Peyer's patch (tissue), 4 donors: Measurements from ENCODE around the gene VSTM4.

Experiments
- POLR2A ChIP-seq, 2 donors: fragments of 450-650 bp; IDR thresholded peaks; one replicate each; pipeline ENCODE4 v1.5.1; 2017; ENCODE audit warnings: antibody characterized with exemption in 2 of 2, mild to moderate bottlenecking in 2 of 2, moderate library complexity in 2 of 2
- TF ChIP-seq, protein P1 (sequence below), 6 experiments: fragments of 450-650 bp in 4 of 6; fragments of 200-600 bp in 2 of 6; sonication (generic) in 1 of 6; IDR thresholded peaks; one replicate each; pipeline ENCODE4 v1.5.1; 2017 to 2019; ENCODE audit warnings: antibody characterized with exemption in 6 of 6, mild to moderate bottlenecking in 3 of 6, moderate library complexity in 1 of 6

DNA sequence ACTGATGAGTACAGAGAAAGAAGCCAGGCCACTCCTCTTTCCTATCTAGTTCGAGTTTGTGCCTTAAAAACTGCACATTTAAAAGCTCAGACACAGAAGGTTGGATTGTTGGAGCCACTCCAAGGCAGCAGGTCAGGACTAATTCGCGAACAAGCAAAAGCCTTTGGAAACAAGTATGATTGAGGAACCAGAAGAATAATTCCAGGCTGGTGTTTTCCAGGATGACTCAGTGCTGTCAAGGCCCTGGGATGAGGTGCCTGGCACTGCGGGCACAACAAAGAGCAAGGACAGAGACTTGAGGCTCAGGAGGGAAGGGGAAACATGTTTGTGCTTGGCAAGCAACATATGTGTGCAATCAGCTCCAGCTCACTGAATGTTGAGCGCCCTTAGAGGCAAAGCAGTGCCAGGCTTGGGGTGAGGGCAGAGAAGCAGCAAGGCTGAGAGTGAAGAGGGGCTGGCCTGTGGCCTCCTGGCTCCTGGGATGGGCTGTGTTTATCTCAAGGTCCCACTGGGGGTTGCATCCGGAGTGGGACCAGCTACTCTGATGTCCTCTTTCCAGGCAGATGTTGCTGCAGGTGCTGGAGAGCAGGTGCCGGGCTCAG lies 44.1 kb downstream of the VSTM4 start:
- TF ChIP-seq, protein P1, sequence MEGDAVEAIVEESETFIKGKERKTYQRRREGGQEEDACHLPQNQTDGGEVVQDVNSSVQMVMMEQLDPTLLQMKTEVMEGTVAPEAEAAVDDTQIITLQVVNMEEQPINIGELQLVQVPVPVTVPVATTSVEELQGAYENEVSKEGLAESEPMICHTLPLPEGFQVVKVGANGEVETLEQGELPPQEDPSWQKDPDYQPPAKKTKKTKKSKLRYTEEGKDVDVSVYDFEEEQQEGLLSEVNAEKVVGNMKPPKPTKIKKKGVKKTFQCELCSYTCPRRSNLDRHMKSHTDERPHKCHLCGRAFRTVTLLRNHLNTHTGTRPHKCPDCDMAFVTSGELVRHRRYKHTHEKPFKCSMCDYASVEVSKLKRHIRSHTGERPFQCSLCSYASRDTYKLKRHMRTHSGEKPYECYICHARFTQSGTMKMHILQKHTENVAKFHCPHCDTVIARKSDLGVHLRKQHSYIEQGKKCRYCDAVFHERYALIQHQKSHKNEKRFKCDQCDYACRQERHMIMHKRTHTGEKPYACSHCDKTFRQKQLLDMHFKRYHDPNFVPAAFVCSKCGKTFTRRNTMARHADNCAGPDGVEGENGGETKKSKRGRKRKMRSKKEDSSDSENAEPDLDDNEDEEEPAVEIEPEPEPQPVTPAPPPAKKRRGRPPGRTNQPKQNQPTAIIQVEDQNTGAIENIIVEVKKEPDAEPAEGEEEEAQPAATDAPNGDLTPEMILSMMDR (IDR thresholded peaks at IDR 0.05): no peak
- TF ChIP-seq POLR2A (IDR thresholded peaks at IDR 0.05): no peak
